Measurements from ENCODE around the gene PLIN3.

DNA sequence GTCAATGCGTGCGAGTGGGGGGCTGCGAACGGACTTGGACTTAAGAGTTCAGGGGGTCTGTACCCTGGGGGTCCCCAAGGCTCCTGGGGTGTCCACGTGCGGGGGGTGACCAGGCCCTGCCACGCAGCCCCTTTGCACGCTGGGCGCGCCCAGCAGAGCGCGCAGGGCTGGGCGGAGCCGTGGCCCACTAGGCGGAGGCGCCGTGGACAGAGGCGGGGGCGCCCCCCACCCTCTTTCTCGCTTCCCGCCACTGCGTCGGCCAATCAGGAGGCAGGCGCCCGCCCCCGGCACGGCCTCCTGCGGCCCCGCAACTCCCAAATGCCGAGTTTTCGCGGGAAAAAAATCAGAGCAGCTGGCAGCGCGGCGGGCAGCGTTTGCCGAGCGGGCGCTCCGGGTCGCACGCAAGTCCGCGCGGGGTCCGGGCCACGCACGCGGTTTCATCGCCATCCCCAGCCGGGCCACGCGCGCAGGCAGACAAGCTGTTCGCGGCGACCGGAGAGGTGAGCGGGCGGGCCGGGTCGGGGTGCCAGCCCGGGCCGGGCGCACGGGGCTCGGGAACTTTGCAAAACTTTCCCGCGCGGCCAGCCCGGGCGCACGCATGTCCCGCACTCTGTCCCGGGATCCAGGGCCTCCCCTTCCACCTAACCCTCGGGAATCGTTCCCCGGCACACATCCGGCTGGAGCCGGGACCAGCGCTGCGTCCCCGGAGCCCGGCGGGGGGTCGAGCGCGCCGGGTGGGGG lies 41.9 kb upstream of the PLIN3 start, which contains the start of gene UHRF1:
- TF ChIP-seq CTCF (IDR thresholded peaks at IDR 0.05; ENCODE audit: low read depth, low read length, poor library complexity, severe bottlenecking), result no peak
- no peak for TF ChIP-seq EZH2phosphoT487 (IDR thresholded peaks at IDR 0.05; ENCODE audit: borderline replicate concordance, low read length)
